Neutrophil (primary cell): Measurements from ENCODE around the gene MPHOSPH6.

Experiments
- H3K27ac ChIP-seq: fragments of 200-600 bp; sonication (generic); 2 replicates; pipeline ENCODE4 v1.5.1; 2016; ENCODE audit warnings: mild to moderate bottlenecking, moderate library complexity
- H3K27me3 ChIP-seq: fragments of 200-600 bp; sonication (generic); 2 replicates; pipeline ENCODE4 v1.6.0; 2016; ENCODE audit warnings: mild to moderate bottlenecking
- H3K36me3 ChIP-seq: fragments of 200-600 bp; sonication (generic); 2 replicates; pipeline ENCODE4 v1.5.1; 2017
- H3K4me1 ChIP-seq, 2 experiments: fragments of 200-600 bp in 1 of 2; sonication (generic) in 1 of 2; 1 replicate in 1 of 2; 2 replicates in 1 of 2; pipeline versions ENCODE4 v1.5.1 to v1.6.1; 2013 to 2016; ENCODE audit warnings: low read depth in 1 of 2, low read length in 1 of 2, mild to moderate bottlenecking in 1 of 2, moderate library complexity in 1 of 2; ENCODE audit not compliant: control insufficient read depth in 1 of 2, insufficient read depth in 1 of 2
- H3K4me3 ChIP-seq, 2 experiments: fragments of 200-600 bp in 1 of 2; sonication (generic) in 1 of 2; 1 replicate in 1 of 2; 2 replicates in 1 of 2; pipeline ENCODE4 v1.5.1; 2013 to 2016; ENCODE audit warnings: low read depth in 1 of 2, low read length in 1 of 2, mild to moderate bottlenecking in 1 of 2, moderate library complexity in 1 of 2
- H3K9me3 ChIP-seq: fragments of 200-600 bp; sonication (generic); 2 replicates; pipeline ENCODE4 v1.5.1; 2016
- TF ChIP-seq, protein P1 (sequence below): fragments of 200-600 bp; sonication (generic); IDR thresholded peaks from 2 replicates; pipeline ENCODE4 v1.5.1; 2016; ENCODE audit warnings: antibody characterized with exemption

Gene MPHOSPH6

DNA sequence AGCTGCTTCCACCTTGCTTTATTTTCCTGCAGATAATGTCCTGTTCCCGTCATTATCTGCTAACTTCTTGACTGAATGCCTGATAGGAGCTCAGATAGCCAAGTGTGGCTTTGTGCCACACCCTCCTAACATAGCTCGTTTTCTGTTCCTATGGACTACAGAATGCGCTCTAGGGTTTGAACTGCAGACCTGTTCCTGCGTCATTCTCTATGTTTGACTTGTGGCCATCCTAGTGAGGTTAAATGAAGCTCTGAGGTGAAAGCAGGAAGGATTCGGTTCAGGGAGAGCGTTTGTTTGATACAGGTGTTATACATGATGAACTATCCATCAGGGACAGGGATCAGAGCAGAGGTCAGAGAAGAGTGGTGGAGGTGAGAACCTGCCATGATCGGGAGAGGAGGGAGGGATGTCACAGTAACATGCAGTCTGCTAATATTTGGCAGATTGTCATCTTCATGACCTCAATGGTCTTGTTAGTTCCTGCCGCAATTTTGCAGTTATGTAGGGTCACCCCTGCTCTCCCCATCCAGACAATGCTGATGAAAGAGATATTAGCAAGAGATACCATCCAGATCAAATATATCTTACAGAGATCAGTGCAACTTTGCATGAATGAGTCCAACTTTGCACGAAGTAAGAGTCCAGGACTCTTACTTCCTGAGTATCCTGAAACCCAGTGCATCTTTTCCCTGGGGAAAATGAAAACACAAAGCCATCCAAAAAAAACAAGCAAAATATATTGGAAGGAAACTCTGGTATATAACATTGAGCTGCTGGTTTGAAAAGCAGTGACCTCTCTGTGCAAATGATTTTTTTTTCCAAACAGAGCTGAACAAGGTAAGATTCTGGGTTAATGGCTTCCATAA, 32.8 kb downstream of the MPHOSPH6 start:
- TF ChIP-seq, protein P1, sequence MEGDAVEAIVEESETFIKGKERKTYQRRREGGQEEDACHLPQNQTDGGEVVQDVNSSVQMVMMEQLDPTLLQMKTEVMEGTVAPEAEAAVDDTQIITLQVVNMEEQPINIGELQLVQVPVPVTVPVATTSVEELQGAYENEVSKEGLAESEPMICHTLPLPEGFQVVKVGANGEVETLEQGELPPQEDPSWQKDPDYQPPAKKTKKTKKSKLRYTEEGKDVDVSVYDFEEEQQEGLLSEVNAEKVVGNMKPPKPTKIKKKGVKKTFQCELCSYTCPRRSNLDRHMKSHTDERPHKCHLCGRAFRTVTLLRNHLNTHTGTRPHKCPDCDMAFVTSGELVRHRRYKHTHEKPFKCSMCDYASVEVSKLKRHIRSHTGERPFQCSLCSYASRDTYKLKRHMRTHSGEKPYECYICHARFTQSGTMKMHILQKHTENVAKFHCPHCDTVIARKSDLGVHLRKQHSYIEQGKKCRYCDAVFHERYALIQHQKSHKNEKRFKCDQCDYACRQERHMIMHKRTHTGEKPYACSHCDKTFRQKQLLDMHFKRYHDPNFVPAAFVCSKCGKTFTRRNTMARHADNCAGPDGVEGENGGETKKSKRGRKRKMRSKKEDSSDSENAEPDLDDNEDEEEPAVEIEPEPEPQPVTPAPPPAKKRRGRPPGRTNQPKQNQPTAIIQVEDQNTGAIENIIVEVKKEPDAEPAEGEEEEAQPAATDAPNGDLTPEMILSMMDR = no peak
- H3K27ac ChIP-seq = no peak overlapping the region
- no peaks in the 10 kb centered on the region for H3K27me3 ChIP-seq
- no peaks in the 10 kb centered on the region for H3K4me1 ChIP-seq
- H3K36me3 ChIP-seq = no peaks in the 10 kb centered on the region
- no peak overlapping the region for H3K4me3 ChIP-seq
- H3K9me3 ChIP-seq = no peaks in the 10 kb centered on the region

DNA sequence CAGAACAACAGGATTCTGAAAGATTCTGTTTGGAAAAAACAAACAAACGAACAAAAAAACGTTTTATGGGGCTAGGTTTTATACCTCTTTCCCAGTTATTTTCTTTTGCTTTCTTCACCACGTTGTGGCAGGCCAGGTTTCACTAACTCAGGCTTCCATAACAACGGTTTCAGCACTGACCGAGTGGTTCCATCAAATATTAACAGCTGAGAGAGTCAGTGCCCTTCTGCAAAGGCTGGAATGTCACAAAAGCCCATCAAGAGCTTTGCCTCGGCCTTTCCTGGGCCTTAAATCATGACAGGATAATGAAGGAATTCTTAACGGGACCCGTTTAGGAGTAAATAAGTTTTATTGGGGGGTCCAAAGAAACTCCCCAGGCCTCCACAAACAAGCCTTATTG, 34.2 kb downstream of the MPHOSPH6 start:
- H3K9me3 ChIP-seq = no peaks in the 10 kb centered on the region
- H3K4me3 ChIP-seq = no peak overlapping the region
- no peaks in the 10 kb centered on the region for H3K4me1 ChIP-seq
- TF ChIP-seq, protein P1 = no peak
- H3K36me3 ChIP-seq = no peaks in the 10 kb centered on the region
- H3K27ac ChIP-seq = no peak overlapping the region
- no peaks in the 10 kb centered on the region for H3K27me3 ChIP-seq

DNA sequence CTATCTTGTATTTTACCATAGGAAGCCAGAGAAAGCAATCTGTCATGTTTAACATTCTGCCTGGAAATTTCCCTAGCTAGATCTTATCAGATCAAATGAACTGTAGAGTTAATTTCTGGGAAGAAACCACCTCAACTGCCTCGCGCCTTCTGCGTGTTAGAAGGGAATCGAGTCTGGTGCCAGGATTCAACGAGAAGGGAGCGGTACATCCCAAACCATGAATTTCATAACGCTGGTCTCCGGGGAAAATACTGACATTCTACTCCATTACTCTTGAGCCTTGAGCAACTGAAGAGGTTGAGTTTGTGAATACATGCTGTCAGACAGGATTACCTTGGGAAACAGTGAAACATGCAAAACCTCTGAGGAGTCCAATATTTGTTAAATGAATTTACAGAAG, 35.2 kb downstream of the MPHOSPH6 start:
- no peaks in the 10 kb centered on the region for H3K4me1 ChIP-seq
- no peak overlapping the region for H3K27ac ChIP-seq
- no peaks in the 10 kb centered on the region for H3K9me3 ChIP-seq
- no peaks in the 10 kb centered on the region for H3K27me3 ChIP-seq
- no peak overlapping the region for H3K4me3 ChIP-seq
- TF ChIP-seq, protein P1 = no peak
- no peaks in the 10 kb centered on the region for H3K36me3 ChIP-seq

GRCh38 chr16:82133798-82134197, 36.2 kb downstream of the MPHOSPH6 start:
- Histone ChIP-seq H3K4me1 (no peaks in the 10 kb centered on the region), H3K27ac (no peak overlapping the region), H3K4me3 (no peak overlapping the region), H3K9me3 (no peaks in the 10 kb centered on the region), H3K27me3 (no peaks in the 10 kb centered on the region), H3K36me3 (no peaks in the 10 kb centered on the region)
- TF ChIP-seq, protein P1 = no peak

DNA sequence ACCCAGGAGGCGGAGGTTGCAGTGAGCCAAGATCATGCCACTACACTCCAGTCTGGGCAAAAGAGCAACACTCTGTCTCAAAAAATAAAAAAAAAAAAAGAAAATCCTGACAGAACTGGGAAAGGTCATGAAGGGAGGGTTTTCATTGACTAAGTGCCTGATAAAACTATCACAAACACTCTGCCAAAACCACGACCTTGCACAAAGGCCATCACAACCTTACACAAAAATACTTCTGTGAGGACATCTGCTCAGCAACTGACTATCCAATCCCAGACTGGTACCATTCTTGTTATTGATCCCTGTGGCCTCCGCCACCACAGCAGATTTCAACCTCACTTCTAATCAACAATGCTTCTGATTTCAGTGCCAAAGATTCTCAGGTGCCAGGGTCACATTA, 40.1 kb downstream of the MPHOSPH6 start:
- Histone ChIP-seq H3K9me3 (no peaks in the 10 kb centered on the region), H3K36me3 (no peaks in the 10 kb centered on the region), H3K27me3 (no peaks in the 10 kb centered on the region), H3K4me3 (no peak overlapping the region), H3K27ac (no peak overlapping the region), H3K4me1 (no peaks in the 10 kb centered on the region)
- TF ChIP-seq, protein P1 = no peak
